ENCODE measurements around the gene TAS1R2. TPM values are rescaled to one million over a fixed set of nuclear protein-coding genes. Genes with fewer than 3 reads are reported as not detected.

Gene TAS1R2
- total and polyA plus RNA-seq, 2 of the 8 experiments (the other 6 are each of a cell fraction or from before 2014, with no cell fraction given) = not detected

GRCh38 chr1:18793164-18793563, 66.3 kb downstream of the TAS1R2 start:
- H3K9me3 ChIP-seq (ENCODE audit: insufficient read depth in 2 of 2, low read depth in 1 of 2, low read length in 1 of 2) = no peaks in the 10 kb centered on the region
- H4K20me1 ChIP-seq (replicated peaks in 1 of 2; ENCODE audit: control insufficient read depth in 1 of 2, insufficient read depth in 2 of 2, low read length in 2 of 2) = no peaks in the 10 kb centered on the region
- H3K56ac ChIP-seq (replicated peaks; ENCODE audit: insufficient read length, low read depth, low read length) = no peak overlapping the region
- no peak overlapping the region for H4K91ac ChIP-seq (replicated peaks; ENCODE audit: insufficient read length, low read length)
- H3K36me3 ChIP-seq (ENCODE audit: control insufficient read depth in 2 of 4, insufficient read depth in 4 of 4, low read length in 3 of 4) = no peaks in the 10 kb centered on the region
- no peak overlapping the region for H3K9ac ChIP-seq (replicated peaks in 1 of 4; ENCODE audit: extremely low read depth in 1 of 4, low read depth in 3 of 4, low read length in 3 of 4)
- H2AFZ ChIP-seq (ENCODE audit: low read length) = no peak overlapping the region
- ChIA-PET POLR2A (ENCODE audit: partially characterized antibody) (interaction anchor here (1.1 to 1.3 kb wide), 2 partner anchors 8 to 15 kb away, joined by 3 read pairs; no protein-coding TSS in a partner anchor), CTCF (ENCODE audit: partially characterized antibody) (interaction anchor here (0.9 to 5.2 kb wide), 9 partner anchors 8 to 196 kb away, joined by 3 to 23 read pairs (median 4); no protein-coding TSS in a partner anchor)
- H3K4me2 ChIP-seq (ENCODE audit: insufficient read depth in 1 of 2, low read depth in 2 of 2, low read length in 2 of 2) = no peak overlapping the region
- H3K4me3 ChIP-seq (ENCODE audit: extremely low read depth in 1 of 4, insufficient read depth in 2 of 4, low read depth in 3 of 4, low read length in 4 of 4) = no peak overlapping the region
- peaks cover 3 to 9% (median 7%) of the 10 kb centered on the region in 4 experiments; a peak in 6 of 7 replicates for H3K4me1 ChIP-seq (replicated peaks in 1 of 4; ENCODE audit: control insufficient read depth in 3 of 4, insufficient read depth in 4 of 4, low read length in 3 of 4)
- H3K23ac ChIP-seq (ENCODE audit: insufficient read length) = no peak overlapping the region
- no peak overlapping the region for H2BK20ac ChIP-seq (ENCODE audit: low read length)
- 79% methylated on average over 10 of the region's 10 CpGs; no CpG with 5 or more reads in 1 of the 2 experiments for WGBS, 2 experiments (ENCODE audit: extremely low coverage in 1 of 2, insufficient coverage in 1 of 2, insufficient read length in 1 of 2, insufficient replicate concordance in 2 of 2, low coverage in 1 of 2, low lambda C conversion rate in 2 of 2, missing lambda C conversion rate in 1 of 2)
- no peaks in the 10 kb centered on the region for H3K23me2 ChIP-seq (ENCODE audit: low read depth, low read length)
- H3K18ac ChIP-seq (ENCODE audit: extremely low read depth, low read length) = no peak overlapping the region
- no peak overlapping the region for H3K27ac ChIP-seq (ENCODE audit: low read depth, low read length)
- H3K27me3 ChIP-seq (replicated peaks in 1 of 4; ENCODE audit: control insufficient read depth in 3 of 4, extremely low read depth in 1 of 4, insufficient read depth in 3 of 4, low read length in 3 of 4) = peaks cover 0 to 4% (median 0%) of the 10 kb centered on the region in 4 experiments; a peak in 3 of 7 replicates
- no peak overlapping the region for H2BK5ac ChIP-seq (ENCODE audit: low read depth, low read length)
- FAIRE-seq (no peak), DNase-seq (ENCODE audit: low read depth in 1 of 2, low spot score in 2 of 2) (no peak)
- no peaks in the 10 kb centered on the region for H3K79me1 ChIP-seq (ENCODE audit: low read depth, low read length)
- no peak overlapping the region for H3K14ac ChIP-seq (ENCODE audit: insufficient read length)
- H3K4ac ChIP-seq (replicated peaks; ENCODE audit: insufficient read length, low read depth, low read length) = no peak overlapping the region
- no peaks in the 10 kb centered on the region for H3K79me2 ChIP-seq (ENCODE audit: control insufficient read depth in 1 of 2, insufficient read depth in 2 of 2, low read length in 2 of 2)
- H4K5ac ChIP-seq (ENCODE audit: insufficient read length, low read depth, low read length) = no peak overlapping the region
- H2BK15ac ChIP-seq (ENCODE audit: low read length) = no peak overlapping the region
- no peak overlapping the region for H2BK120ac ChIP-seq (replicated peaks; ENCODE audit: low read depth, low read length)
- no peak overlapping the region; the same call in 1 of the 2 replicates for H2BK12ac ChIP-seq (ENCODE audit: low read depth, low read length)
- no peak overlapping the region for H2AK5ac ChIP-seq (ENCODE audit: low read depth, low read length)
- H4K8ac ChIP-seq (ENCODE audit: extremely low read depth, insufficient read depth, low read length) = no peak overlapping the region
- no peak for TF ChIP-seq RBBP5 (IDR thresholded peaks at IDR 0.05; ENCODE audit: borderline replicate concordance, low read depth, low read length)
- TF ChIP-seq RFX5 (IDR thresholded peaks at IDR 0.05; ENCODE audit: borderline replicate concordance, low read depth, low read length) = no peak
- TF ChIP-seq SUZ12 (IDR thresholded peaks at IDR 0.05; ENCODE audit: low read length) = no peak
- no peak for TF ChIP-seq POLR2AphosphoS5 (IDR thresholded peaks at IDR 0.05; ENCODE audit: low read depth, low read length)
- TF ChIP-seq TAF7 (optimal IDR thresholded peaks at IDR 0.05; ENCODE audit: borderline replicate concordance, low read depth, low read length) = no peak
- TF ChIP-seq KDM5A (IDR thresholded peaks at IDR 0.05; ENCODE audit: low read length) = no peak
- no peak for TF ChIP-seq CEBPB (IDR thresholded peaks at IDR 0.05; ENCODE audit: low read depth, low read length)
- TF ChIP-seq BCL11A (IDR thresholded peaks at IDR 0.05; ENCODE audit: low read depth in 2 of 2, low read length in 2 of 2) = no peak
- TF ChIP-seq CHD1 (IDR thresholded peaks at IDR 0.05; ENCODE audit: low read depth, low read length) = no peak
- no peak for TF ChIP-seq RNF2 (IDR thresholded peaks at IDR 0.05; ENCODE audit: borderline replicate concordance, low read depth, low read length, missing control alignments, poor library complexity, severe bottlenecking)
- no peak for TF ChIP-seq NRF1 (IDR thresholded peaks at IDR 0.05; ENCODE audit: low read depth, low read length)
- no peak for TF ChIP-seq KDM4A (IDR thresholded peaks at IDR 0.05; ENCODE audit: low read depth, low read length, severe bottlenecking)
- TF ChIP-seq PHF8 (conservative IDR thresholded peaks at IDR 0.05; ENCODE audit: low read depth, low read length) = no peak
- no peak for TF ChIP-seq SIX5 (IDR thresholded peaks at IDR 0.05; ENCODE audit: low read depth, low read length)
